SK-N-MC (cell line): ENCODE data around the gene ZPLD1.
A peak's percentile ranks its signal among the peaks of the same experiment; 100 is the strongest.

Source experiments
- DNase-seq: peaks from one replicate; pipeline ENCODE4 v3.0.0-alpha.2; 2011; ENCODE audit warnings: low read depth, low spot score
- H3K27ac ChIP-seq: fragments of 200-600 bp; sonication (generic); 2 replicates; pipeline ENCODE4 v1.5.1; 2016; ENCODE audit warnings: mixed run types
- H3K36me3 ChIP-seq: fragments of 200-600 bp; sonication (generic); 2 replicates; pipeline ENCODE4 v1.6.1; 2017; ENCODE audit warnings: antibody characterized with exemption, low read length, mixed read lengths; ENCODE audit not compliant: insufficient read depth
- H3K4me3 ChIP-seq: fragments of 200-600 bp; sonication (generic); 2 replicates; pipeline ENCODE4 v1.5.1; 2016
- H3K9ac ChIP-seq: fragments of 200-600 bp; sonication (generic); 2 replicates; pipeline ENCODE4 v1.8.0; 2017; ENCODE audit warnings: mixed run types, mixed read lengths; ENCODE audit not compliant: insufficient read length
- H3K9me3 ChIP-seq: fragments of 200-600 bp; sonication (generic); 2 replicates; pipeline ENCODE4 v1.6.1; 2017; ENCODE audit warnings: low read depth, mild to moderate bottlenecking, antibody characterized with exemption, low read length, moderate library complexity, mixed read lengths
- EZH2 ChIP-seq: fragments of 200-600 bp; sonication (generic); IDR thresholded peaks from one replicate; pipeline ENCODE4 v1.6.1; 2017; ENCODE audit warnings: antibody characterized with exemption
- FOXP2 ChIP-seq: optimal IDR thresholded peaks from 2 replicates; pipeline ENCODE3; 2011; ENCODE audit warnings: mild to moderate bottlenecking, moderate library complexity; ENCODE audit not compliant: insufficient read depth; ENCODE audit errors: extremely low read length, control extremely low read depth
- POLR2AphosphoS5 ChIP-seq: IDR thresholded peaks from 2 replicates; pipeline ENCODE4 v1.6.1; 2012; ENCODE audit warnings: mild to moderate bottlenecking, low read depth, low read length, borderline replicate concordance

ZPLD1 gene

GRCh38 chr3:102450976-102451375, 16.2 kb downstream of the ZPLD1 start:
- no peaks in the 10 kb centered on the region for H3K9me3 ChIP-seq
- no peak for DNase-seq
- H3K4me3 ChIP-seq = no peak overlapping the region
- H3K36me3 ChIP-seq = no peaks in the 10 kb centered on the region
- H3K9ac ChIP-seq = no peak overlapping the region
- no peak overlapping the region for H3K27ac ChIP-seq
- TF ChIP-seq FOXP2 (no peak), POLR2AphosphoS5 (no peak), EZH2 (no peak)

DNA sequence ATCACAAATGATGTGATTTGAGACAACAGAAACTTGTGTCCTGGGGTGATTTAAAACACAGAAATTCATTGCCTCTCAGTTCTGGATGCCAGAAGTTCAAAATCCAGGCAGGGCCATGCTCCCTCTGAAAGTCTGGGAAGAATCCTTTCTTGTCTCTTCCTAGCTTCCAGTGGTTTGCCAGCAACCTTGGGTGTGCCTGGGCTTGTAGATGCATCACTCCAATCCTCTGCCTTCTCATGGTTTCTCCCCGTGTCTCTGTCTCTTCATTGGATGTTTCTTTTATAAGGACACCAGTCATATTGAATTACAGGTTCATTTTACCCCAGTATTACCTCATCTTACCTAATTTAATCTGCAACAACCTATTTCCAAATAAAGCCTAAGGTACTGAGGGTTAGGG, 16.7 kb downstream of the ZPLD1 start:
- DNase-seq = no peak
- Histone ChIP-seq H3K9me3 (no peaks in the 10 kb centered on the region), H3K36me3 (no peaks in the 10 kb centered on the region), H3K27ac (no peak overlapping the region), H3K9ac (no peak overlapping the region), H3K4me3 (no peak overlapping the region)
- no peak for TF ChIP-seq POLR2AphosphoS5
- TF ChIP-seq EZH2 = no peak
- TF ChIP-seq FOXP2 = no peak

GRCh38 chr3:102454181-102454580, 19.4 kb downstream of the ZPLD1 start:
- Histone ChIP-seq H3K9me3 (no peaks in the 10 kb centered on the region), H3K27ac (no peak overlapping the region), H3K36me3 (no peaks in the 10 kb centered on the region), H3K9ac (no peak overlapping the region), H3K4me3 (no peak overlapping the region)
- DNase-seq = no peak
- TF ChIP-seq EZH2 = no peak

- no peak for TF ChIP-seq POLR2AphosphoS5
- TF ChIP-seq EZH2 = no peak
- Histone ChIP-seq H3K9ac (no peak overlapping the region), H3K36me3 (no peaks in the 10 kb centered on the region), H3K4me3 (no peak overlapping the region), H3K27ac (no peak overlapping the region), H3K9me3 (no peaks in the 10 kb centered on the region)
- no peak for DNase-seq
Observed at GRCh38 chr3:102457644-102458043, 22.8 kb downstream of the ZPLD1 start.

DNA sequence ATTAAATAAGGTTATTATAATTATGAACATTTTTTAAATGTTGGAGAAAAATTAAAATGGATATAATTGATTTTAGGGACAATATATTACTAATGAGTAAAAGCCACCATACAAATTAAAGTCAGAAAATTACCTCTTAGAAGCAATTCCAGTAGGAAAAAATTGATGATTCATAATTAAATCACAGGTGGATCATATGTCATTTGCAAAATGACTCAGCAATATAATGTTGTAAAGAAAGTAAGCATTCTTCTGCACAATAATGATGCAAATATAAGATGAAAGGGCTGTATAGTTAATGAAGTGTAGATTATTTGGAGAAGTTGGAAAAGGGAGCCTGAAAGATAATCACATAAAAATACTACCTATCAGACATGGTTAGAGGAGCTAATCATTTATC, 25.8 kb downstream of the ZPLD1 start:
- TF ChIP-seq FOXP2 (no peak), EZH2 (no peak), POLR2AphosphoS5 (no peak)
- H3K36me3 ChIP-seq = no peaks in the 10 kb centered on the region
- H3K9ac ChIP-seq = no peak overlapping the region
- no peak overlapping the region for H3K4me3 ChIP-seq
- no peak for DNase-seq
- H3K9me3 ChIP-seq = no peaks in the 10 kb centered on the region
- H3K27ac ChIP-seq = no peak overlapping the region

DNA sequence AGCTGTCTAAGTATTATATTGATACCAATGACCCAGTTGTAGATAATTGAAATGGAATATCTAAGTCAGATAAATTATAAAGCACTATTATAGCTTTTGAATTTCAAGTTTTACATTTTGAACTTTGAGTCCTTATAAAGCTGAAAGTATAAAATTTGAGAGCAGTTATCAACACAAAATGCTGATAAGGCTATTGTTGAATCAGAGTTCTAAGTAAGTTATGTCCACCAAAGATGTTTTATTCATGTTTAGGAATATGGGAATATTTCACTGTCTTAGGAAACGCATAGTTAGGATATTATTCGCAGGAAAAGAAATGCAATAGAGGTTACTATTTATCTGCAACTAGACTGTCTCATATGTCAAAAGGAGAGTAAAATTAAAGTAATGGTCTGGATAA, 29.4 kb downstream of the ZPLD1 start:
- no peak overlapping the region for H3K4me3 ChIP-seq
- TF ChIP-seq EZH2 (no peak), FOXP2 (no peak), POLR2AphosphoS5 (no peak)
- DNase-seq = no peak

DNA sequence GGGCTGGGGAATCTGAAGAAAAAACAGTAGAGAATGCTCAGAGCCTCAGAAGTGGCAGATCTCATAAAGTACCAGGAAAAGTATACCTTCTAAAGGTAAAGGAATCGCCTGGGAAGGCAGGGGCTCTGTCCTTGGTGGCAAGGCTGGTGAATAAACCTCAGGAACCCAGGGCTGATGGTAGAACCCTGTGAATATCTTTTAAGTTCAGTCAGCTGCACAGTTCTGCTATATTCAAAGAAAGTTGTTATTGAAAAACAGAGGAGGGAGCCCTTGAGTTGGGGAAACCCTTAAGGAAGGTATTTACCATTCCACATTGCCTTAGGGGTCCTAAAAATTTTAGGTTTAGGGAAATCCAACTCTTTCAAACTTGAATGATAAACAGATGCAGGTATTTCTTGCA, 31.2 kb downstream of the ZPLD1 start:
- no peak for DNase-seq
- H3K9me3 ChIP-seq = no peaks in the 10 kb centered on the region
- H3K27ac ChIP-seq = no peak overlapping the region
- no peak for TF ChIP-seq POLR2AphosphoS5
- no peak for TF ChIP-seq FOXP2
- no peak for TF ChIP-seq EZH2
- no peak overlapping the region for H3K4me3 ChIP-seq
- peak overlapping the region; percentile 11 for H3K9ac ChIP-seq
- no peaks in the 10 kb centered on the region for H3K36me3 ChIP-seq

More for the DNA sequence above, 29.4 kb downstream of the ZPLD1 start:
- H3K36me3 ChIP-seq = no peaks in the 10 kb centered on the region
- no peaks in the 10 kb centered on the region for H3K9me3 ChIP-seq
- H3K9ac ChIP-seq = no peak overlapping the region
- H3K27ac ChIP-seq = no peak overlapping the region

DNA sequence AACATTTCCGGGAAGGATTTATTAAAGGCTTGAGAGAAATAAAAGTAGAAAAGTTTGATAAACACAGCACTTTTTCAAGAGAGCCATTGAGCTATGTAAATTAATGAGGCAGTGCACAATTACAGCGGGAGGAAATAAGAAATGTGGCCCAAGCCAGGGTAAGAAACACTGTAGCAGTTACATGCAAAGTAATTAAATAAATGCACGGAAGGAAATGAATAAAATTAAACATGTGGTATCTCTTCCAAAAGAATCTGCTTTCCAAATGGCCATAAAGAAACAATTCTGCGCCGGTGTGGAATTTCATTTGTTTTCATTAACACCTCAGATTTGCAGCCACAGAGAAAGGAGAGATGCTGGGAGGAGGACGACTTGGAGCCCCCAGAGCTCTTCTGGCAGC, 35.3 kb downstream of the ZPLD1 start:
- Histone ChIP-seq H3K9ac (no peak overlapping the region), H3K36me3 (no peaks in the 10 kb centered on the region), H3K27ac (no peak overlapping the region), H3K4me3 (no peak overlapping the region), H3K9me3 (no peaks in the 10 kb centered on the region)
- TF ChIP-seq EZH2 = no peak
- TF ChIP-seq FOXP2 = no peak
- no peak for TF ChIP-seq POLR2AphosphoS5
- DNase-seq = no peak

DNA sequence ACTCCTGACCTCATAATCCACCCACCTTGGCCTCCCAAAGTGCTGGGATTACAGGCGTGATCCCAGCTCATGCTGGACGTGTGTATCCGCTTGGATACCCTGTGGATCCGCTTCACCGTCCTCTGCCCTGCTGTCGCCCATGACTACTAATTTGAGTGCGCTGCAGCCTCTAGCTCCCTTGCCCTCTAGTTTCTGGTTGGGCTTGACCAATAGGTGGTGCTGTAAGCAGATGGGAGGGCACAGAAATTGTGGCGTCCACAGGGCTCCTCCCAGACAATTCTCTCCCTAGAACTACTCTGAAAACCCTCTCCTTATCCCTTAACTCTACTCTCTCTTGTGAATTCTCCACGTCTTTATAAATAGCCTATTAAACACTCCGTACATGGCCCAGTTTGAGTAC, 36.2 kb downstream of the ZPLD1 start:
- Histone ChIP-seq H3K4me3 (no peak overlapping the region), H3K36me3 (no peaks in the 10 kb centered on the region), H3K27ac (no peak overlapping the region), H3K9me3 (no peaks in the 10 kb centered on the region), H3K9ac (no peak overlapping the region)
- DNase-seq = no peak
- no peak for TF ChIP-seq FOXP2
- TF ChIP-seq EZH2 = no peak

GRCh38 chr3:102471491-102471890, 36.7 kb downstream of the ZPLD1 start:
- DNase-seq = no peak
- H3K9me3 ChIP-seq = no peaks in the 10 kb centered on the region
- H3K36me3 ChIP-seq = no peaks in the 10 kb centered on the region
- H3K9ac ChIP-seq = no peak overlapping the region
- no peak for TF ChIP-seq EZH2
- TF ChIP-seq FOXP2 = no peak
- no peak for TF ChIP-seq POLR2AphosphoS5
- H3K4me3 ChIP-seq = no peak overlapping the region
- no peak overlapping the region for H3K27ac ChIP-seq
